Stimulated activated CD4-positive, alpha-beta T cell treated with anti-CD3 and anti-CD28 coated beads, Interleukin-12 subunit alpha, Interleukin-12 subunit beta, amount 100 ng/mL, for 4 hours (primary cell): ENCODE data around the gene LRG1.

Source experiments
- DNase-seq: peaks from one replicate; pipeline ENCODE4 v3.0.0-alpha.2; 2020

LRG1 gene

GRCh38 chr19:4539693-4540581, at the start of gene LRG1:
TSS of gene LRG1 (minus strand) at chr19:4540036. CDS start at chr19:4540013, 23 bp downstream.
- no peak for DNase-seq

- no peak for DNase-seq
These were observed 48.5 kb upstream of the LRG1 start for GRCh38 chr19:4588291-4588761.

GRCh38 chr19:4587527-4587926, 47.7 kb upstream of the LRG1 start:
- DNase-seq: no peak

GRCh38 chr19:4586691-4587090, 46.9 kb upstream of the LRG1 start:
- no peak for DNase-seq

- no peak for DNase-seq
These were observed 46.4 kb upstream of the LRG1 start for GRCh38 chr19:4586245-4586644.

GRCh38 chr19:4585556-4585955, 45.7 kb upstream of the LRG1 start:
- DNase-seq: no peak

- DNase-seq: no peak
These were observed 45.0 kb upstream of the LRG1 start for GRCh38 chr19:4584670-4585460.

- peak; percentile 25 for DNase-seq
These were observed 44.3 kb upstream of the LRG1 start for GRCh38 chr19:4583961-4584669.

- no peak for DNase-seq
These were observed 43.4 kb upstream of the LRG1 start for GRCh38 chr19:4582980-4583842.

GRCh38 chr19:4581666-4582553, 42.1 kb upstream of the LRG1 start:
- peak; percentile 18 for DNase-seq

GRCh38 chr19:4580961-4581665, 41.3 kb upstream of the LRG1 start:
- no peak for DNase-seq

- no peak for DNase-seq
These were observed 40.4 kb upstream of the LRG1 start for GRCh38 chr19:4580021-4580901.

- DNase-seq: no peak
These were observed 39.6 kb upstream of the LRG1 start for GRCh38 chr19:4579389-4579788.

GRCh38 chr19:4578552-4579248, 38.9 kb upstream of the LRG1 start:
- no peak for DNase-seq

GRCh38 chr19:4577020-4577782, 37.4 kb upstream of the LRG1 start:
- no peak for DNase-seq

GRCh38 chr19:4576016-4576933, 36.4 kb upstream of the LRG1 start:
- peak; percentile 71 for DNase-seq
